ENCODE results near the gene CHN1.
A peak's percentile ranks its signal among the peaks of the same experiment; 100 is the strongest.

Gene CHN1

DNA sequence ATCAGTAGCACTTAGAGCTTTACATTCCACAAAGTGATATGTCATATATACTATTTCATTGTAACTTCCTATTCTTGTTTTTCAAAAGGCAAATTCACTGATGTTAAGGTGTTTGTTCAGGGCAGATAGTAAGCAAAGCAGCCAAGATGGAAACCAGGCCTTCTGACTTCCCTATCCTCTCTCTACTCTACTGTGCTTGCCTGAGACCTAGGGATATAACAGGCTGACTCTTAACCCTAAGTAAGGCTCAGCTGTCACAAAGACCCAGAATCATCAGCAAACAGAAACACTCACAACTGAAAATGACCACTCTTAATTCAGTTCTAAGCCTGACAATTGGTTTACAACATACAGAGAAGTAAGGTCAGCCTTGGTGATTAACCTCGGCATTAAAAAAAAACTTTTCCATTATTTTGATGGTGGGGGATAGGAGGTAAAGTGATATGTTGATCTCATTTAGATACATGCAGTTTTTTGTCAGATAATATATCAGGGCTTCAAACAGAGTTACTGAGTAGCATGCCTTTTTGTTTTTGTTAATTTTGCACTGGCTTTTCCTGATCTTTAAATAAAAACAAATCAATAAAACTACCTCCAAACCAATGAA is 145.5 kb downstream of the CHN1 start:
- peak; percentile 72 for DNase-seq

DNA sequence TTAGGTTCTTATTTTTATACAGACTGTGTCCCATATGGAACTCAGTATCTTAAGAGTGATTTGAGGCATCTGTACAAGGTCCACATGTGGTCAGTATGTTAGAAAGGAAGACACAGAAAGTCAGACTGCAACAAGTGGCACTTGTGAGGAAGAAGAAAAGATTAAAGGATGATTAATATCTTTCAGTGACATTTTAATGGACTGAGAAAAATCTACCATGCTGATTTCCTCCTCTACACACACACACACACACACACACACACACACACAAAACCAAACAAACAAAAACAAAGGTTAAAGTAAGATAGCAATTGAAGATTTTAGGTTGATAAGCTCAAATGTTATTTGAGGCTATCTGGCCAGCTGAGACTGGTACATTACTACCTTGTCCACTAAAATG is 146.4 kb downstream of the CHN1 start:
- DNase-seq: peak; percentile 17

DNA sequence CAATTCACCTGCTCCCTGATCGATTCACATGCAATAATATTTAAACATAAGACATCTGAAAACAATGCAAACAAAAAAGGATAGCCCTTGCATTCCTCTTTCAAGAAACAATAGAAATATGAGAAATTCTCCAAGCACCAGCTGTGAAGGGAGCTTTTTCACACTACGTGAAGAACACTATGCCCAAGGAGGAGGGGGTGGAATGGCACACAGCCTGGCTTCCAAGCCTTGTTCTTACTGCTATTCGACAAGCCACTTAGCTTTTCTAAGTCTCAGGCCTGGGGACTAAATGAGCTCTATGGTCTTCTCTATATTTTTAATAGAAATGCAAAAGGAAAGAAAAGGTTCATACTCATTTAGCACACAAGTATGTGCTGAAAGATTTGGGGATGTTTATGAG is 148.7 kb downstream of the CHN1 start:
- DNase-seq: no peak

DNA sequence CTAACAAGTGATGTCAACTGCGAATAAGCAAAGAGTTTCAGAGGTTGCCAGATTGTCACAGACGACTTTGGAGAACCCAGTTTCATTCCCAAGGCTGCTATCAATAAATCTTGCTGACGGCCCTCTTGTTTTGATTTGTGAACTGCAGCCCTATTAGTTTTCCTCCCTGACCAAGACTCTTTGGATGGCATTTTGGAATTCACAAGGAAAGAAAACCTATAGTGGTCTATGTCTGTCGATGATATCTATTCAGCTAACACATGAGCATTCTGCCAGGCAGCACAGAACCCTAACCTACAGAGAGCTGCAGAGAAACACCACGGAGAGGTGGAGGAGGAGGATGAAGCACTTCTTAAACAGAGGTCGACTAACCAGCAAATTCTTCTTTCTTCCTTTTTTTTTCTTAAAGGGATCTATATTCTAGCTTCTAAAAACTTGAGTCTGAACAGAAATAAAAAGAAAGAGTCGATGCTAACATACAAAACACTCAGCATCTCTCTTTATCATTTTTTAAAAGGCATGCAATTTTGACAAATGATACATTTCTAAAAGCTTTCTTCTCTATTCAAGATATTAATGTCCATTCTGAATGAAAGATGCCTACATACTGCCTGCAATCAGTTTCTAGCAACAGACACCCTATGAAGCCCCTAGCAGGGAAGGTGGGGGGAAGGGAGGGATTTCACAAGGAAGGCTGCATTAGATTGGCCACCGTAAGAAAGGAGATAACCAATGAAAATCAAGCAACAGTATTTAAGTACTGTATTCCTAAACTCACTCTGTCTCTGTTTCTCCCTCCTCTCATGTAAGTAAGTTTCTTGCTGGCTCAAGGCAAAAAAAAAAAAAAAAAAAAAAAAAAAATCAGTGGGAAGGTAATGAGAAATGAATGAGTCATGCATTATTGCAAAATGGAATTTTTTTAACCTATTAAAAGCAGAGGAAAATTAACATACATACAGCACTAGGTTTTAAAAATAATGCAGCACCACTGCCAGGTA is 157.9 kb downstream of the CHN1 start:
- peak; percentile 95 for DNase-seq

DNA sequence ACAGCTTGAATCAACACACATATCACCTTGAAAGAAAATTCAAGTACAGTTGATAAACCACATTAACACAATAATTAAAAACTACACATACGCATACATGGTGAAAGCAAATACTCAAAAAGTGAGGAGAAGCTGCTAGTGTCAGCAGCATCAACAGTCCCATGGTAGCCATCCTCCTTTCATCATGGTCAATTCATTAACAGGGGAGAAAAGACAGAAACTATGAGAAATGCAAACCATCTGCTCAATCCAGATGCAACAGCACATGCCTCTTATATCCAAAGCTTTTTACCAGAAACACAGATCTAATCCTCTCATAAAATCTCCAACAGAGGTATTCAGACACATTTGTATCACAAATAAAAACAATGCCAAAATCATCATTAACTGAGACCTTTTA is 159.0 kb downstream of the CHN1 start:
- peak; percentile 68 for DNase-seq

DNA sequence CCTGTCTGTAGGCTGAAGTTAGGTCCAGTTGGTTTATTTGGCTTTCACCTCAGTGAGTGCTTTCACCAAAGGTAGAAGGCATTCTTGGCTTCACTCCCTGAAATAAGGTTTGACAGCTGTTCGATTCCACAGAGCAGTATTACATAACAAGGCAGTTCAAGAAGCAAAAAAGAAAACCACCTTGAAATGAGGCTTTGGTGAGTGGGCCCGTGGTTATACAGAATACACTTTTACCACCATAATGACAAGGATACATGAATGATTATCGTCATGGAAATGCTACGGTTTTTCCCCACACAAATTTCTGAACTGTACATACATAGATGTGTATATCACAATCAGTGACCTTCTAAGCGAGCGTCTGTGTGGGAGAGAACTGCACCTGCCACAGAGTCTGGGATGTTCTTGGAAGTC is 160.9 kb downstream of the CHN1 start:
- peak; percentile 59 for DNase-seq

DNA sequence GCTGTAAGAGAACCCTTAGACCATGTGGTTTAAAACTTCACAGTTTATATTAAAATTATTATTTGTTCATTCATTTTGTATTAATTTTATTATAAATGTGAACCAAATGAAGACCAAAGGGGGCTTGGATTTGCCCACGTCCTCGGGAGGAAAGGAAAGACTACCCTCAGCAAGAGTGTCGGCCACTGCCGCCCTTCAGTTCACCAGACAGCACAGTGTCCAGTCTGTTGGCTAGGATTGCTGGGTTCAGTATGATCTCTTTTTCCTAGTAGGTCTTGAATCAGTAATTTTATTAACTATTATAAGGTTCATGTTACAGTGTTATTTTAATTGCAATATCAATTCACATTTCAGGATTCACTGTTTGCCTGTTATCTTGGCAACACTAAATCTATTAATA is 162.7 kb downstream of the CHN1 start:
- no peak for DNase-seq

DNA sequence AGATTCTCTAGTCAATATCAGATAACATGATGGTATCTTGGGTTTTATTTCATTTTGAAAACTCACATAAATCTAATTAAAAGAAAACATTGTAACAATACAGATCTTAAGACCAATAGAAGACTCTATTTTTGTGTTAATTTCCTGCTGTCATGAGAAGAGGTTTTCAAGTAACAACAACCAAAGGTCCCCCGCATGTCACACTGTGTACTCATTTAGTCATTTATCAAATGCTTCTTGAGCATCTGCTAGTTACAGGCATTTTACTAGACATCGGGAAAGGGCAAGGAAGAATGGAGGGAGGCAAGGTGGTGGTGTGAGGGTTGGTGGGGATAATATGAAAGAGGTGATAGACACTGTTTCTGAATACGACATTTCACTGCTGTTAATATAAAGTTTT is 163.2 kb downstream of the CHN1 start:
- DNase-seq: no peak

DNA sequence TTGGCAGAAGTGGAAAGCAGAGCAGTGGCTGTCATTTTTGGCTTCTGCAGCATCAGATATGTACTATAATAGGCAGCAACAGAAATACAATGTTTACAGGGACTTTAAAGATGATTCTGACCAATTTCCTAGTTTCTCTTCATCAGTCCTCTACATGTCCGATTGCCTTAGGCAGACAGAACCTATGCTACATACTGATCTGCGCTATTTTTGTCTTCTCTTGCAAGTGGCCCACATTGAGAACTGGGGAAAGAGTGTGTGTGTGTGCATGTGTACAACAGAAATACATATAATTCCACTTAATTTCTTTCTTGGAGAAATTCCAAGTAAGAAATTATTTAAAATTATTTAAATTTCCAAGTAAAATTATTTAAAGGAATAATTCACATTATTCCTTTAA is 163.8 kb downstream of the CHN1 start:
- no peak for DNase-seq

DNA sequence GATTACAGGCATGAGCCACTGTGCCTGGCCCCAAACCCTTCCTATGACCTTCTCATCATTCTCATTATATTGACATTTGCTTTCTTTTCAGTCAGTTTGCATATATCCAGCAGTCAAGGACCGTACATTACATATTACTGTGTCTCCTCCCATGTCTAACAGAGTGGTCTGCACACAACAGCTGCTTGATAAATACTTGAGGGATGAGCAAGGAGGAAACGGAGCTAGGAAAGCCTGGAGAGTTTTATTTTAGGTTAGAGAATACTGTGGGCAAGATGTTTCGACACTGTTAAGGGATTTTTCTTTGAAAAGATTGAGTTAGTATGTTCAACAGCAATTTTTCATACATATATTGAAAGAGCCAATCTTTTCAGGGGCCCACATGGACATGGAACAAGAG is 164.7 kb downstream of the CHN1 start:
- DNase-seq: peak; percentile 30

DNA sequence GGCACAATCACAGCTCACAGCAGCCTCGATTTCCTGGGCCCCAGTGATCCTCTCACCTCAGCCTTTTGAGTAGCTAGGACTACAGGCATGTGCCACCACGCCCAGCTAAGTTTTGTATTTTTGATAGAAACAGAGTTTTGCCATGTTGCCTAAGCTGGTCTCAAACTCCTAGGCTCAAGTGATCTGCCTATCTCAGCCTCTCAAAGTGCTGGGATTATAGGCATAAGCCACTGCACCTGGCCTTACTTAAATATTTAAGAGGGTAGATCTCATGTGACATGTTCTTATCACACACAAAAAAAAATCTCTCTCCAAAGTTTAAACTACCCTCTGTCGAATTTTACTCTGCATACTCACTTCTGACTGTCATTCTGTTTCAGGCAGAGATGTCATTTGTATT is 165.5 kb downstream of the CHN1 start:
- DNase-seq: peak; percentile 80

DNA sequence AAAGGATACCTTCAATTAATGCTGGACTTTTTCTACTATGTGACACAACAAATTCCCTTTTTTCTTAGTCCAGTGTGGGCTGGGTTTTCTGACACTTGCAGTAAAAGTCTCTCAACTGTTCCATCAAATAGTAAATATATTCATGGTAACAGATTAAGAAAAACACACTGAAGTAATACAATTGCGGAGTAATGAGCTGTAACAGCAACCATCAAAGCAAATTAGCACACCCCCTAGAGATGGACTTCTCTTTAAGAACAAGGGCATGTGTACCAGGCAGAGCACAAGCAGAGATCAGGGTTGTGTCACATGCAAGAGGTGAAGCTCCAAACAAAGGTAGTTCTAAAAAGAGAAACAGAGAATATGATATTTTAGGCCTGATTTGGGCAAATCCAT is 168.2 kb downstream of the CHN1 start:
- DNase-seq: no peak

DNA sequence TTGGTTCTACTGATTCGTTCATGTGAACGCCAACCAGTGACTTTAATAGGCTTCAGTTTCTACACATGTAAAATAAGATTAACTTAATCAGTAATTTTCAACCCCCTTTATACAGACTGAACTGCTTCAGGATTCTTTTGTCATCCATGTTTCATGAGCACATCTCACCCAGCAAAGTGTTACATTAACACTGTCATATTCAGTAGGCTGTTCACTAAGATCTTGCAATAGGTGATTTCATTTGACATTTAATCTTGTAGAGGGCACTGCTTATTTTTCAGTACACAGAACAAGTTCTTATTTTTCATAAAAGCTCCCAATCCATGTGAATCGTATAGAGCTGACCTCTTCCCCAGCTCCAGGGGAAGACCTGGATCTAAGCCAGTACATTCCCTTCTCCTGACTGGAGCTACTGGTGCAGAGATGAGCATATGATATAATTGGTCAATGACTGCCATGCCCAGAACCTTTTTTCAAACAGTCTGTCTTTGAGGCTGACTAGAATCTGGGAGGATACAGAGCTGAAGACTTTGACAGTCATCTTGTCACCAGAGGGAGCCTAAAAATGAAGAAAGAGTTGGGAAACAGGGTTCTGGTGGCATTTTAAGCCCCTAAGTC is 168.7 kb downstream of the CHN1 start:
- no peak for DNase-seq

DNA sequence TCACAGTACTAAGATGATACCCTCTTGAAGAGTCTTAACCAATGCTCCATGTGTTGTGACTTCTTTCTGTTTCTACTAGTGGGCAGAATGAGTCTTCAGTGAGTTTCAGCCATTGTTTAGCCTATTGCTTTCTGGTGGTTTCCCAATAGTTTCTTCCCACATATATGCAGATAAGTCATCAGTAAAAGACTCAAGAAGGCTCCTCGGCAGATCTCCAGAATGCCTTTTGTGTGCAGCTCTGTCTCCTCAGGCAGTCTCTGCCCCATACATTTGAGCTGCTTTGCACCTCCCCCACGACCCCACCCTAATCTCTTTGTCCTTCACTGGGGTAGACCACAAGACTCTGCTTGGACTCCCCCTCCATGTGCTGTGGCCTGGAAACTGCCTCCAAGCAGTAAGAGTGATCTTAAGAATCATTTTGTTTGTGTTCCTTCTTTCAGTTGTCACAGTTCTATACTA is 169.4 kb downstream of the CHN1 start:
- peak; percentile 60 for DNase-seq

DNA sequence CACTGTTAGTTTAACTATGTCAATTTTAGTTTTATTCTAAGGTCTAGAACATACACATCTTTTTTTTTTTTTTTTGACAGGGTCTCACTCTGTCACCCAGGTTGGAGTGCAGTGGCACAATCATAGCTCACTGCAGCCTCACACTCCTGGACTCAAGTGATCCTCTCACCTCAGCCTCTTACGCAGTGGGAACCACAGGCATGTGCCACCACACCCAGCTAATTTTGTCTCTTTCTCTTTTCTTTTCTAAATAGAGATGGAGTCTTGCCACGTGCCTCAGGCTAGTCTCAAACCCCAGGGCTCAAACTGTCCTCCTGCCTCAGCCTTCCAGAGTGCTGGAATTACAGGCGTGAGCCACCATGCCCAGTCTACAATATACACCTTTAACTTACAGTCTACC is 171.4 kb downstream of the CHN1 start:
- no peak for DNase-seq

DNA sequence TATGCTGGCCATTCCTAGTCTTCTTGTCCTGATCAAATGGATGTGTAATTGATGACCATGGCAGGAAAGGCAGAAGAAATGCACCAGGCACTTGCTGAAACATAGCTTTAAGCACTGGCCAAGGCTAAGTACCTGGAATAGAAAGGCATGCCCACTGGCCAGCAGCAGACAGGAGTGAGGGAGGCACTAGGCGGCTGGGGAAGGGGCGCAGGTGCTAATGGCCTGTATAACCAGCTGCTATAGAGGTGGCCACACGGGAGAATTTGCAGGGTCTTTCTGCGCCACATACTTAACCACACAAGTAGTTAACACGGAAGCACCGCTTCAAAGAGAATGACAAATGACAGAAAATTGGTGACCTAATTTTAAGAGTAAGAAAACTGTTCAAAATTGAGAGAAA is 174.6 kb downstream of the CHN1 start:
- DNase-seq: no peak

DNA sequence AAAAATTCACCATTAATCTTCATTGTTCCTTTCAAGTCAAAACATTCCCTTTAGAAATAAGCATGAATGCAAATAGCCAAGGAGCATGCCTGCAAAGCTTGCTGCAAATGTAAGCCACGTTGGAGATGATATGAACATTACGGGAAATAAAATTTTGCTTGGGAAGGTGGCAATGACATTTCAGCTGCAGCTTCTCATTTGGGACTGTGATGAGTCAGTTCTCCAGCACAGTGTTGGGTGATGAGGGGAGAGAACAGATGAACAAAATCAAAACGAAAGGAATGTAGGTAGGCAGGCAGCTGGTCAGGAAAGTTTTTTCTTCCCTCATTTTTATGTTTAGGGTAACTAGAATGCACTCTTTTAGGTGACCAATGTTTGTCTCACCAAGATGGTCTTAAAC is 175.6 kb downstream of the CHN1 start:
- no peak for DNase-seq

DNA sequence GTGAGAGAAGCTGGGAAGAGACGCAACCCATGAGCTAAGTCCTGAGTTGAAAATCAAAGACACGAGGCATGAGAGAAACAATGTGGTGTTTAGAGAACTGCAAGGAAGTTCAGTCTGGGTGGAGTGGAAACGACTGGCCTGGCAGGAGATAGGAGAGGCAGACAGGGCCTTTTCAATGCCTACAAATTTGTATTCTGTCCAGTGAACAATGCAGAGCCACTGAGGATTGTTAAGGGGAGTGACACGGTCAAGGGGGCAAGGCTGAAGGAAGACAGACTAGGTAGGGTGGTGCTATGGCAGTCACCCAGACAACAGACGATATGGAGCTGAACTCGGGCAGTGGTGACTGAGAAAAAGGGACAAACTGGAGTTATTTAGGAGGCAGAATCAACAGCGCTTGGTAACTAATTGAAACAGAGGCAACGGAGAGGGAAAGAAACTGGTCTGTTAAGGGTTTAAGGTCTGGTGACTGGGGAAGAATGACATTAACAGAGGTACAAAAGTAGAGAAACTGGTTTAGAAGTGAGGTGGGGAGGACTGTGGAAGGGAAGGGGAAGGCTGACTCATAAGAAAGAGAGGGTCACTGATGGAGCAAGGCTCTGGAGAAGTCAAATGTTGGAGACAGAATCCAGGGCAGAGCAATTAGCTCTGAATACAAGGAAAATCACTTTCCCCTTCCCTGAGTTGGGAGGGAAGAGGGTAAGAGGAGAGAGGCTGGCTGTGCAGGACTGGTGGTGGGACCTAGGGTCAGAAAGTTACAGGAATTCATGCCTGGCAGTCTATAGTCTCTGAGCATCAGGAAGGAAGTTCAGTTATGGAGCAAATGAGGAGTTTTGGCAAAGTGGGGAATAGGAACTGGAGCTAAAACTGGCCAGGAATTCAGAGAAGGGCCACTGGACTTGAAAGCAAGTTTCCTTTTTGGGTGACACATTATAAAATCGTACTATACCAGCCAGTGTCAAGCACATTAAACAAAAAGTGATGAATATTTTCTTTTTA is 177.5 kb downstream of the CHN1 start:
- DNase-seq: no peak

DNA sequence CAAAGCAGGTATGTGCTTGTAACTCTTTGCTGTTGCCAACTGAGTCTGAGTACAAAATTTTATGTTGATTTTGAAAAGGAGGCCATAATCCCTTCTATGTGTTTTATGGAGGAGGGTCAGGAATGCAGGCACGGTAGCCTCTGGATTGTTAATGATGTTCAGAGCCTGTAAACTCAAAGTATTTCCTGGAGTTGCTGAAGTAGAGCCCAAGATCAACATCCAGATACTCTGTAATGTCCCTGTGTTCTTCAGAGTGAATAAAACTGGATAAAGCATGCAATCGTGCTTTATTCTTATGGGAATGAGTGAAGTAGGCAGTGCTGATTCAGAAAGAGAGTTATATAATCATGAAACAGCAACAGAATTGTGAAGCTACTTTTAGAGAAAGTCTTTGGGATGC is 179.1 kb downstream of the CHN1 start:
- DNase-seq: no peak

DNA sequence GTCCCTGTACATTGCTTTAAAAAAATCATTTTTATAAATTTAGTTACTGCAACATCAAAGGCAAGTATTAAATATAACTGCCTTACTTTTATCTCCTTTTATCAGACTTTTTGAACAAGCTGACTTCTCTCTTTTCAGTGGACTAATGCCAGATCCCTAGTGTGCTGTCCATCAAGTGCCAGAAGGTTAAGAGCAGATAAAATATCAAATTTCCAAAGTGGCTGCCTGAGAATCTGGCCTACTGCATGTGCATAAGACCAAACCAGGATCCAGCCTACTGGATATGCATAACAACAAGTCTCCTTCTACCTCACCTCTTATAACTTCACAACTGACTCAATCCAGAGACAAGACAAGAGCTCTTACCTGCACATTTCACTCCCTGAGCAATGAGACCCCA is 181.1 kb downstream of the CHN1 start:
- DNase-seq: no peak

DNA sequence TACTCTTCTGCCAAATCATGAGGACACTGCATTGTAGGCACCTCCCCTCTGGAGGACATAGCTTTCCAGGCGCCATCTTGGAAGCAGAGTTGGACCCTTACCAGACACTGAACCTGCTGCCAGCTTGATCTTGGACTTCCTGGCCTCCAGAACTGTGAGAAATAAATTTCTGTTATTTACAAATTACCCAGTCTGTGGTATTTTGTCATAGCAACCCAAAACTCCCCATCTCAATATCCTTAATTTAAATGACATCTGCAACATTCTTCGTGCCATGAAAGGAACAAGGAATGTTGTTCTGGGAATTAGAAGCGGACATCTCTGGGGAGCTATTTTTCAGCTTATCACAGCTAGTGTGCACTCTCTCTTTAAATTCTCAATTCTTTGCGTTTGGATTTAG is 183.6 kb downstream of the CHN1 start:
- DNase-seq: no peak

DNA sequence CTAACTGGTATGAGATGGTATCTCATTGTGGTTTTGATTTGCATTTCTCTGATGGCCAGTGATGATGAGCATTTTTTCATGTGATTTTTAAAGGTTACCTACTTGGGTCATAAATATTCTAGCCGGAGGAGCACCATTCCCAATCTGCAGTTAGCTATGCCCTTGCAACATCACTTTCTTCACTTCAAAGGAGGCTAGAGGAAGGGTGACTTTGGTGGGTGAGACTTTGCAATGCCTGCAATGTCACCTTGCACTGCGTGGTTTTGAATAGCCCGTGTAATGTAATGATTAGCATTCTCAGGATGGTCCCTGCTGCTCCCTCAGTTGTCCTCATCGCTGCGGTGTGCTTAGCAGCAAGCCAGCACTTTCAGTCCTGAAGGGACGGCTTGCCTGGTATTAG is 184.8 kb downstream of the CHN1 start:
- no peak for DNase-seq

DNA sequence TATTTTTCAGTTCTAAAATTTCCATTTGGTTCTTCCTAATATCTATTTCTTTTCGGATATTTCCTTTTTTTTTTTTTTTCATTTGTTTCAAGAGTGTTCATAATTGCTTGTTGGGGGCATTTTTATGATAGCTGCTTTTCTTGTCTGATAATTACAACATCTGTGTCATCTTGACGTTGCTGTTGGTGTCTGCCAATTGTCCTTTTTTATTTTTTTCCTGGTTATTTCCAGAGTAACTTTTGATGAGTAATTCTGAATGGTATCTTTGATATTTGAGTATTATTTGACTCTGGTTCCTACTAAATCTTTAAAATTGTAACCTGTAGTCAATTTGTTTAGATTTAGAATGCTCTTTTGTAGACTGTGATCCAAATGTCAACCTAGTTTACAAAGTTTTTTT is 189.7 kb downstream of the CHN1 start:
- no peak for DNase-seq
